Measurements from ENCODE around the gene HPCA.

HPCA gene

DNA sequence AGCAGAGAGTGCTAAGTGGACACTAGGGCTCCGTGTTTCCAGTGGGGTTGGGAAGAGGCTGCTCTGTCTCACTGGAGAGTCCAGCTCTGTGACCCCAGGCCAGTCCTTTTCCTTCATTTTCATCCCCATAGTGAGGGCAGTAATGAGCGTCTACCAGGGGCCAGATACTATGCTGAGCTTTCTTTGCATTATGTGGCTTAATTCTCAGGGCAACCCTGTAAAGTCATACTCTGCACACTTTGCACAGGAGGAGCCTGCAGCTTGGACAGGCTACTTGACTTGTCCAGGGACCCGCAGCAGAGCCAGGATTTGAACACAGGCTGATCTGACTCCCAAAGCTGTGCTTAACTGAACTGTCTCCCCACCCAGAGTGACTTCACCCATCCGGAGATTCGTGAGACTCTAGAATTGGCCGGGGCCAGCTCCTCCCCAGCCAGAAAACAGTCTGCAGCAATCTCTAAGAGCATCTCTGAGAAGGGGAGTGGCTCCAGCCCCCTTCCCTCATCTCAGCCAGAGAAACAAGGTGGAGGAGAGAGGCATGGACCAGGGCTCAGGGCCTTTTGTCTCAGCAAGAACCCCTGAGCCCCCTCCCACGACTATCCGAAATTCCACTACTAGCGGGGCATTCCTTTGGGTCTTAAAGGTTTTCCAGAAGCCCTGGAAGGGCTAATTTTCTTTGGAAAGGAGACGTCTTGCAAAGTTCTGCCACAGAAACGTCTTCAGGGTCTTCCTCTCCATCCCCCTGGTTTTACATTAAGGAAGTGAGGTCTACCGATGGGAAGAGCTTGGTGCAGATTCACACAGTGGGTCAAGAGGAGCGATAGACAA lies 14.7 kb upstream of the HPCA start:
- no peak for DNase-seq (ENCODE audit: low read depth)

DNA sequence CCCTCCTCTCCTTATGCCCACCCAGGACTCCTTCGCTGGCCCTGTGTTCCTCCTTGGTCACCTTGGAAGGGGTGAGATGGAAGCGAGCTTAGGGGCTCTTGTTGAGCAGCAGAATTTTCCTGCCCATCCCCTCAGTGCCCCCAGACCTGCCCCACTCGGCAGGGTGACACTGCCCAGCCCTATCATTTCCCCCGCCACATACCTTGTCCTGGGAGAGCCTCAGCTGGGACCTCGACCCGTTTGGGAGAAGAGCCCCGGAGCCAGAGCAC lies 14.2 kb upstream of the HPCA start:
- DNase-seq (ENCODE audit: low read depth) = no peak

DNA sequence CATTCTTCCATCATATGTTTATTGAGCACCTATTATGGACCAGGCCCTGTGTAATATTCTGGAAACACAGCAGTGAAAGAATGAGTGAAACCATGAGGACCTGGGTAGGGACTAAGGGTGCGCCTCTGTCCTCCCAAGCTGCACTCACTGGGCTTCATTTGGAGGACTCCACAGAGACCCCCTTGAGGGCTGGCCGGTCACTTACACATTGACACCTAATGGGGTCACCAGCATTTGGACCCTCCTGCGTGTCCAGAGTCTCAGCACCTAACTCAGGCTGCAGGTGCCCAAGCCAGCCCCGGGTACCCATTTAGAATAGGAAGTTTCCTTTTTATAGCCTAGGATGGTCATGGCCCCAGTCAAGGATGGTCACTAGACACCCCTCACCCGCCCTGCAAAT lies 12.8 kb upstream of the HPCA start:
- DNase-seq (ENCODE audit: low read depth) = no peak

DNA sequence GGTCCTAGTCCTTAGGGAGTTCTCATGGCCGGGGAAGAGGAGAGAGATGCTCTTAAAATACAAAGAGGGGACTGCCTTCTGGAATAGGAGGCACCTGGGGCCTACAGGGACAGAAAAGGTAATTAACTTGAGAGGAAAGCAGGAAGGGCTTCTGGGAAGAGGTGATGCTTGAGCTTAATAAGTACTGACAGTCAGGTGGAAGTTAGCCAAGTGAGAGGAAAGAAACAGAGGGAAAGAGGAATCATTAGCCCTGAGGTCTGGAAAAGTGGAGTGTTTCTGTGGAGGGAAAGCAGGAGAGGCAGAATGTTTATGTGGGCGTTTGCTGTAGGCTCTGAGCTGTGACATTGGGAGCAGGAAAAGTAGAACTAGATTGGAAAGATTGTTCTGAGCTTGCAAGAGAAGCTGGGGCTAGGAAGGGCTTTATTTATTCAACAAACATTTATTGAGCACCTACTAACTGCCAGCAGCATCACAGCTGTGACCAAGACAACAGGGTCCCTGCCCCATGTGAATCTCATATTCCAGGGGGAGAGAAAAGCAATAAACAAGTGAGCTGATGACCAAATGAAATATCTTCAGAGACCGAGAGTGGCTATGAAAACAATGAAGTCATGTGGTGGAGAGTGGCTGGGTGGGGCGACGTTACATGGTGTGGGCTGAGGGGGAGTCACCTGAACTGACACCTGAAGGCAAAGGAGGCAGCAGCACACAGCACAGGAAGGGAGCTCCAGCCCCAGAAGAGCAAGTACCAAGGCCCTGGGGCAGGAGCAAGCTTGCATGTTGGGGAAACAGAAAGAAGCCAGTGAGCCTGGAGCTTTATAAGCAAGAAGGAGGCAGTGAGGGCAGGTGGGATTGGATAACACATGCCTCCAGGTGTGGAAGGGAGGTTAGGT lies 11.2 kb upstream of the HPCA start:
- no peak for DNase-seq (ENCODE audit: low read depth)

DNA sequence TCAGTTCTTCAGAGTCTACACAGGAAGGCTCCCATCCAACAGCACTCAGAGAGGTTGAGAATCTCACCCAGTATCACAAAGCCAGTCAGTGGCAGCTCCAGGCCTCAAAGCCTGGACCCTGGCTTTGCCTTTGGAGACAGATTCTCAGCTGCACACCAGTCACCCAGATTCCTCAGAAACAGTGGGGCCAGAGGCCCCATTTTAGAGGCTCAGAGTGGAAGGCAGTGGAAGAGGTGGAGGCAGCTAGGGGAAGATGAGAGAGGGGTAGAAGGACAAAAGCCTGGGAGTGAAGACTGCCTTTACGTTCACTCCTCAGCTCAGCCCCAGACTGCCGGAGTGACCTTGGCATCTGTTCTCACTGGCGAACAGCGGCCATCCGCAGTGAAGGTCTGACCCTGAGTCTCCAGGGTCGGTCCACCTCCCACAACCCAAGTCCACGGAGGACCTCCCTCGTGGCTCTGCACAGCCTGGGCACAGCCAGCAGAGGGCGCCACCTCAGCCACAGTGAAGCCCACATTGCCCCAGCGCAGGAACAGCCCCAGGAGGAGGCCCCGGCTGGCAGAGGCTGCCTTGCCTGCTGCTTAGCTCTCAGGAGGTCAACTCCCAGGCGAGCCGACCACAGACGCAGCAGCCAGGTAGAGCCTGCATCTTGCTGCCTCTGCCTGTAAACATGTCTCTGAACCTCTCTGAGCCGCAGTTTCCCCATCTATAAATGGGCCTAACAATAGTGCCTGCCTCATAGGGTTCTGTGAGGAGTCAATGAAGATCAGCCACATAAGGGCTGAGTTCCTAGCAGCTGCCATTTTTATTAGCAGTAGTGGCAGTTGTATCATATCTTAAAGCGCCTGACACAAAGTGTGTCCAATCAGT lies 9.7 kb upstream of the HPCA start:
- peak; percentile 45 for DNase-seq (ENCODE audit: low read depth)

DNA sequence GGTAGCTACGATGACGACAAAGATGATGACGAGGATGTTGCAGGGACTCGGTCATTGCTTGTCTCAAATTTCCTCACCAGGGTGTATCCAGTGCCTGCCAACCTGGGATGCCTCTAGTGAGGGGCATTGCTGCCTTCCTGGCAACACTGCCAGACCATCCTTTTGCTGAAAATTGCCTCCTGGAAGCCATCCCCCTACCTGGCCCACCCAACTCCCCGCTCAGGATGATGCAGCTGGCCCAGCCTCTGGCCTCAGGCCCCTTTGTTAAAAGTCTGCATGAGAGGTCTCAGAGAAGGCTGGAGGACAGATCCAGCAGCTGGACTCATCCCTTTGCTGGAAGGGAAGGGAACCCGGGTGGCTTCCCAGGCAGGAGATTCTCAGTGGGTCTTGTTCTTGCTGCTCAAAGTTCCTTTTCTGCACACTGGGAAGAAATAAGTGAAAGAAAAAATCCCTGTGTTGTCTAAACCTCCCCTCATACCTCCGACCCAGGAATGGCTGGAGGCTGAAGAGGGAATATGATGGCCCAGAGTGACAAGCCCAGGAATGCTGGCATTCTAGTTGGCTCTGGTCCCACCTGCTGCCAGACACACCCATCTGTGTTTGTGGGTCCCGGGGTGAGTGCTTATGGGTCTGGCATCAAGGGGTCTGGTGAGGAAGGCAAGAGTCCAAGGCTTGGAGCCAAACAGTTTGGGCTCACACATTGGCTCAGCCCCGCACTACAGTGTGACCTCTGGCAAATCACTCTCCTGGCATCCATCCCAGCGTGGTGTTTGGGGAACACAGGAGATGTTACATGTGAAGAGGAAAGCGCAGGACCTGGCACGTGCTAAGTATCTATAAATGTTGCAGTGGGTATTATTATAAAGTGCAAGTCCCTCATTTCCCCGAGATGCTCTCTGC lies 8.8 kb upstream of the HPCA start:
- DNase-seq (ENCODE audit: low read depth) = no peak

DNA sequence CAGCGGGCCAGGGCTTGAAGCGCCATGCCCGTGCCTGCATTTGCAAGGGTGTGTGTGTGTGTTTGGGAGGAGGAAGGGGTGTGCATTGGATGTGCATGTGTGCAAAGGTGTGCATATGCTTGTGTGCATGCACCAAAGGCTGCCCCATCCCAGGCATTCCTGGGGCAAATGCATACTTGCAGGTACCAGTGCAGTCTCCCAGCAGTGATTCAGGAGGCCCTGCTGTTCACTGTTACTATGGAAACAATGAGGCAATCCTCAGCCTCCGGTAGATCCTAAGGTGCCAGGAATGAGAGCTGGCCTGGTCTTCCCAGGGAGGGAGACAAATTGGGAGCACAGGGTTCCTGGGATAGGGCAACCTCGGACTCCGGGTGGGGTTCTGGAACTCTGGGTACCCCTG lies 8.1 kb upstream of the HPCA start:
- DNase-seq (ENCODE audit: low read depth) = no peak

DNA sequence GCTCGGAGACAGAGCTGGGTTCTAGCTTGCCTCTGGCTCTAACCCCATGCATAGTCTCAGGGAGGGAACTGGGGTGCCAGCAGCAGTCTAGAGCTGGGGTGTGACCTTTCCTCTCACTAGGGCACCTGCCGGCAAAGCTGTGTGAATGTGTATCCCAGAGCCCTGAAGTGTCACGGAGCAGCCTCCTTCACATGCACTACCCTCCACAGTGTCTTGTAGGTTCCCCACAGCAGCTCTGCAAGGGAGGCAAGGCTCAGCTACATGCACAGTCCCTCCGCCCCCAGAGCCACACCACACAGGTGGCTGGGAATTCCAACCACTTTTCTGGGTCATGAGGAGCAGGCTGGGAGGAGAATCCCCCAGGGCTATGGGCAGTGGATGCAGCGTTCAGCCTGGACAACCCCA lies 7.7 kb upstream of the HPCA start:
- no peak for DNase-seq (ENCODE audit: low read depth)

DNA sequence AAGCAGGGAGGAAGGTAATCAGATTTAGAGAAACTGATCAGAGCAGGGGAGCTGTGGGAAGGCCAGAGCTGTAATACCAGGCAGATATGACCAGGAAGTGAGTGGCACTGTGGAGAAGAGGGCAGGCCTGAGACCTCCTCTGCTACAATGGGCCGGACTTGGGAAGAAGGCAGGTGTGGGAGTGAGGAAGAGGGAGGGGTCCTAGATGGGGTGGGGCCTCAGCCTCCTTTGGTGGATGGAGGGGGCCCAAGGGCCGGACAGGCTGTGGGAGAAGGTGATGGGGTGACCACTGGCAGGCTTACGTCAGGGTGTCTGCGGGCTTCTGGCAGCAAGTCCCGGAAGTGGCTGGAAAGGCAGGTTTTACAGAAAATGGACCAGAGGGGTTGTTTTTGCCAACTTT lies 5.0 kb upstream of the HPCA start:
- DNase-seq (ENCODE audit: low read depth) = no peak

DNA sequence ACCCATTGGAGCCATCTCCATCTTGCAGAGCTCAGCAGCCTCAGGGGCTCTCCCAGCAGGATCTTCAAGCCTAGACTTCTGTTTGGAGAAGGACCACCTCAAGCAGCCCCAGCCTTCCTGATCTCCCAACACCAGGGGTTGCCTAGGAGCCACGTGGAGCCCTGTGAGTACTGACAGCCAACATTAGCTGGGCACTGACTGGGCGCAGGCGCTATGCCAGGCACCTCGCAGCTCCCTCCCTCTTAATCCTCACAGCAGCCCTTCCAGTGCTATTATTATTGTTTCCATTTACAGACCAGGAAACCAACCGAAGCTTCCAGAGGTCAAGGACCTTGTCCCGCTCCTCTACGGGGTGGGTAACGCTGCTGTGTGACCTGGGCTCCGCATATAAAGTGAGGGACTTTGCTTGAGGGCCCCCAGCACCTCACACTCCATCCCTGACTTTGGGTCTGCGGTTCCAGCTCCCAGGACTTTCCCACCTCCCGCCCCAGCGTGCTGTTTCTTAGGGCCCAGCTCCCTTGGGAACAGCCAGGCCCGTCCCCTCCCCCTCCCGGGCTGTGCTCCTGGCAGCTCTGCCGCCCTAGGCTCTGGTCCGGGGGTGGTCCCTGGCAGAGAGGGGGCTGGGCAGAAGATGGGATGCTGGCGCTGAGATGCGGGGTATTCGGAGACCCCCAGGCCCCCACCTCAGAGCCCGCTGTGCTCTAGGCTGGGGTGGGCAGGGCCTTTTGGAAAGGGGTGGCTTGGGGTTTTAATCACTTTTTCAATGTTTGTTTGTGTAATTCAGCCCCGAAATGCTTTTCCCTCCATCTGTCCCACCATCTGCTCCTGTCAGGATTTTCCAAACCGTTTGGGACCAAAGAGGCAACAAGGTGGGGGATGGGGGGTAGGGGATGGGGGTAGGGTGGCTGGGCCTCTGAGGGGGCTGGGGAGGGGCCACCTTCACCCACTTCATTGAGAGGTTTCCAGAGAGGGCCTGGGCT lies 4.1 kb upstream of the HPCA start:
- DNase-seq (ENCODE audit: low read depth) = no peak

DNA sequence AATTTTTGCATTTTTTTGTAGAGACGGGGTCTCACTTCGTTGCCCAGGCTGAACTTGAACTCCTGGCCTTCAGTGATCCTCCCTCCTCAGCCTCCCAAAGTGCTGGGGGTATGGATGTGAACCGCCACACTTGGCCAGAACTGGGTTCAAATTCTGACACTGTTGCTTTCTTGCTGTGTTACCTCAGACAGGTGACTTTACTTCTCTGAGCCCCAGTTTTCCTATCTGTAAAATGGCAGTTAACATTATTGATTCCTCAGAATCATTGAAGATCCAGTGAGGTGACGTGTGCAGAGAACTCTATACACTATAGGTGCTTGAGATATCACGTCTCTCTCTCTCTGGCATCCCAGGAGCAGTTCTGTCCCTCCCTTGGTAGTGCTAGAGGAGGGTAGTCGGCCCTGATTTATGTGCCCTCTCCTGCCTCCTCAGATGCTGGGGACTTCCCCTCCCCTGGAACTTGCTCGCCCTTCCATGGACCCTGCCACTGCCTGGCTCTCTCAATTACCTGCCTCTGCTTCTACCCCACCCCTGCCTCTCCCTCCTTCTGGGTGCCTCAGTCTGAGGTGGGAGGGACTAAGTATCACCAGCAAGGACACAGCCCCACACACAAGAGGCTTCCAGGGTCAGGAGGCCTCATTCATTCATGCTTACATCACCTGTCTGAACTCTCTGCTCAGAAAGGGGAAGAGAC lies 2.8 kb upstream of the HPCA start:
- no peak for DNase-seq (ENCODE audit: low read depth)

DNA sequence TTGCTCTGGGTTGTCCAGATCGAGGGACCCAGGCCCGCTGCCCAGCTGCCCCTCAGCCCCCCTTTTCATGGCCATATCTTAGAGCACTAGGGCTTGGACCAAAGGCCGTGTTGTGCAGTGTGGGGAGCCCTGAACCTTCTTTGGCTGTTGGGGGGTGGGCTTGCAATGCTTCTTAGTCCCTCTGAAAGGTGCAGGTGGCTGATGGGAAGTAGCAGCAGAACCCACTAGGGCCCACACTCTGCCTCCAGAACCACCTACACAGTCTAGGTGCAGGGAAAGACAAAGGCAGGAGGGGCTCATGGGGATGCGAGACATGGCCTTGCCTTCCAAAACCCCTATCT lies 2.3 kb upstream of the HPCA start:
- no peak for DNase-seq (ENCODE audit: low read depth)

DNA sequence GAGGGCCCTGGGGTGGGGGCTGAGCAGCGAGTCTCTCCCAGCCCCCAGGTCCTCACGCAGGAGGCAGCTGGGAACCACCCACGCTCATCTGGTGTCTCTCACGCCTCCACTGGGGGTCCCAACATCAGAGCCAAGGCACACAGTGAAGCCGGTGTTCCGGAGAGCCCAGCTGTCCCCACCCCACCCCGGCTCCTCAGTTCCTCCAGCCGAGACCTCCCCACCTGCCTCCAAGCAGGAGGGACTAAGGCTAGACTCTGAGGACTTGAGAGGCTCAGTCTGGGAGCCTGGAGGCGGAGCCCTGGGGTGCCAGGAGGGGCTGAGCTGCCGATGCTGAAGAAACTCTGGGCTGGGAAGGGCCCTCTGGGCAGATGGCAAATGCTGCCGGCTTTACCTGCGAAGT lies 1.6 kb upstream of the HPCA start:
- DNase-seq (ENCODE audit: low read depth) = no peak

DNA sequence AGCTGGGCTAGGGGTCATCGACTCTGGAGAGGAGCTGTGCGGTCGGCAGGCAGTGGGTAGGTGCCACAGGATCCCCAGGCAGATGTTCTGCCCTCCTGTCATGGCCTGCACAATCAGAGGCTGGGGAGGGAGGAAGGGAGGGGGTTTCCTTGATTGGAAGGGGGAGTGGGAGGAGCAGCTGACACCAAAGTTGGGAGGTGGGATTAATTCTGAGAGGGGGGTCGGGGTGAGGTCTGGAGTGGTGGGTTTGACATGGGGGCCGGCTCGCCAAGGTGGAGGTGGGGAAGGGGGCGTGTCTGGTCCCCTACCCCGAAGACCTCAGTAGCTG lies 651 bp upstream of the HPCA start:
- no peak for DNase-seq (ENCODE audit: low read depth)

DNA sequence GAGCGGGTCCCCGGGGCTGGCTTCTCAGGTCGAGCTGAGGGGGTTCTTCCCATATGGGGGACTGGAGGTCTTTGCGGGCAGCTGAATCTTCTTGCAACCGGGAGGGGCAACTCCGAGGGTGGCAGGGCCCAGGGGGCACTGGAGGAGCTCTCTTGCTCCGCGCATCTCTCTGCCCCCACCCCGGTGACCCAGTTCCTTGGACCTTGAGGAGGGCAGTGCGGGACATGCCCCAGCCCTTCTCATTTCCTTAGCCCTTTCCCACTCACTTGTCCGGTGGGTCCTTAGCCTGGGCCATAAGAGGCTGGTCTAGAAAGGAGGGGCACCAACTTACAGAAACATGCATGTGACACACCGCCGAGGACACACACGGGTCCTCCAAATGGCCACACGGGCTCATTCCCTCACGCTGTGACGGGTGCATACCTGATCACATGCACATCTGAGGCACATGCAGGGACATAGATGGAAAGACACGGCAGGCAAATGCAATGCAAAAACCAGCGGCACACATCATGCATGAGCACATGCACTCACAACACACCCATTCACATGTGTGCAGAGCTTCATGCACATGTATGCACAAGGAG lies 630 bp downstream of the HPCA start:
- no peak for DNase-seq (ENCODE audit: low read depth)

DNA sequence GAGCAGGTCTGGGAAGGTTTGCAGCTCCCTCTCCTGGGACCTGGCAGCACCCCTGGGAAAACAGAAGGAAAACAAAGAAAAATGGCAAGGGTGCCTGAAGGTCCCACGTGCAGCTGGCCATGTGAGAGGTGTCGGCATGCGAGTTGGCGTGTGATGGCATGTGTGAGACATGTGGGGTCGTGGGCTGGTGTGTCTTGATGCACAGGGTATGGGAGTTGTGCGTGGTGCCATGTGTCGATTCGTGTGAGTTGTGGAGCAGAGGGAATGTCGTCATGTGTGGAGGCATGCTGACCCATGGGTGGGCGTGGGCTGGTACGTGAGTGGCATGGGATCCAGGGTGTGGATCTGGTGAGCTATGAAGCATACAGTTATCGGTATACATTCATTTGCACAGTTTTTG lies 1.3 kb downstream of the HPCA start:
- DNase-seq (ENCODE audit: low read depth) = no peak

DNA sequence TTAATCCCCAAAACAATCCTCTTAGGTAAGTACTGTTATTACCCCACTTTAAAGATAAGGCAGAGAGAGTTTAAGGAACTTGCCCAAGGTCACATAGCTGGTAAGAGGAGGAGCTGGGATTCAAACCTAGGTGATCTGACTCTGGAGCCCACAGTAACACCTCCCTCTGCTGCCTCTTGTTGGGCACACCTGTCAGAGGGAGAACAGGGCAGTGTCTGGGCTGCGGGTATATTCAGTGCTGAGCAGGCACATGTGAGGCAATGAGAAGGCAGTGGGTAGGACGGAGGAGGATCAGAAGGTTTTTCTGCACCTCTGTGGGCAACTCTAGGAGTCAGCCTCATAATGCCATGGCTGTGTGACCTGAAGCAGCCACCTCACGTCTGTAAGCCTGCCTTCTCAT lies 1.8 kb downstream of the HPCA start:
- DNase-seq (ENCODE audit: low read depth) = no peak

DNA sequence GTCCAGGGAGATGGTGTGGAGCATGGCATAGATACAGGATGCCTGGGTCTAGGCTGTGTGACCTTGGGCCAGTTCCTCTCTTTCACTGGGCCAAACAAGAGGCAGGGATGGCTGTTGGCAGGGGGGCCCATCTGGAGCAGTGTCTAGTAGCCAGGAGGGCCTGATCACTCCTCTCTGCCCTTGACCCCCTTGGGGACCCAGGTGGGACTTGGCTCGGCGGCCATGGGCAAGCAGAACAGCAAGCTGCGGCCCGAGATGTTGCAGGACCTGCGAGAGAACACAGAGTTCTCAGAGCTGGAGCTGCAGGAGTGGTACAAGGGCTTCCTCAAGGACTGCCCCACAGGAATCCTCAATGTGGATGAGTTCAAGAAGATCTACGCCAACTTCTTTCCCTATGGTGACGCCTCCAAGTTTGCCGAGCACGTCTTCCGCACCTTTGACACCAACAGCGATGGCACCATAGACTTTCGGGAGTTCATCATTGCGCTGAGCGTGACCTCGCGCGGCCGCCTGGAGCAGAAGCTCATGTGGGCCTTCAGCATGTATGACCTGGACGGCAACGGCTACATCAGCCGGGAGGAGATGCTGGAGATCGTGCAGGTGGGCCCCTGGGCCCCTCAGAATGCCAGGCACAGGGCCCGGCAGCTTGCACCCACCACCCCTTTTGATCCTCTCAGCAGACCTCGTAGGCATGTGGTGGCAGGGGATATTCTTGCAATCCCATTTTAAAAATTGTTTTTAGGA lies 2.6 kb downstream of the HPCA start:
- DNase-seq (ENCODE audit: low read depth) = no peak

DNA sequence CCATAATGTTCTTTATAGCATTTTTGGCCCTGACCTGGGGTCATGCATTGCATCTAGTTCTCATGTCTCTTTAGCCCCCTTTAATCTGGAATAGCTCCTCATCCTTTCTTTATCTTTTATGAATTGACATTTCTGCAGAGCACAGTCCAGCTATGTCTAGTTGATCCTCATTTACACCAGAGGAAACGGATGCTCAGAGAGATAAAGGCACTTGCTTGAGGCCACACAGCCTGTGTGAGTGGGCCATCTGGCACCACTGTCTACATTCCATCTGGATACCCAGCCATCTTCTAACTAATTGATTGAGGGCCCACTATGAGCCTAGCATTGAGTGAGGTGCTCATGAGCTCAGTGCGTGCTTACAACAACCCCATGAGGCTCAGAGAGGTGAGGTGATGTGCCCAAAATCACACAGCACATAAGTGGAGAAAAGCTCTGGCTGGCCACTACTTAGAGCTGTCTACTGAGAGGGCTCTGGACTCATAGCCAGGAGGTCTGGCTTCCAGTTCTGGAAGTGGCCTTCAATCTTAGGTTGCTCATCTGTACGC lies 3.5 kb downstream of the HPCA start:
- DNase-seq (ENCODE audit: low read depth) = no peak
